GF-D8 (cell line): ENCODE measurements around the gene MRPS7.

Experiments used
- DNase-seq: peaks from one replicate; lab custom pipeline; 2025; lab: John Stamatoyannopoulos, UW

The MRPS7 gene

DNA sequence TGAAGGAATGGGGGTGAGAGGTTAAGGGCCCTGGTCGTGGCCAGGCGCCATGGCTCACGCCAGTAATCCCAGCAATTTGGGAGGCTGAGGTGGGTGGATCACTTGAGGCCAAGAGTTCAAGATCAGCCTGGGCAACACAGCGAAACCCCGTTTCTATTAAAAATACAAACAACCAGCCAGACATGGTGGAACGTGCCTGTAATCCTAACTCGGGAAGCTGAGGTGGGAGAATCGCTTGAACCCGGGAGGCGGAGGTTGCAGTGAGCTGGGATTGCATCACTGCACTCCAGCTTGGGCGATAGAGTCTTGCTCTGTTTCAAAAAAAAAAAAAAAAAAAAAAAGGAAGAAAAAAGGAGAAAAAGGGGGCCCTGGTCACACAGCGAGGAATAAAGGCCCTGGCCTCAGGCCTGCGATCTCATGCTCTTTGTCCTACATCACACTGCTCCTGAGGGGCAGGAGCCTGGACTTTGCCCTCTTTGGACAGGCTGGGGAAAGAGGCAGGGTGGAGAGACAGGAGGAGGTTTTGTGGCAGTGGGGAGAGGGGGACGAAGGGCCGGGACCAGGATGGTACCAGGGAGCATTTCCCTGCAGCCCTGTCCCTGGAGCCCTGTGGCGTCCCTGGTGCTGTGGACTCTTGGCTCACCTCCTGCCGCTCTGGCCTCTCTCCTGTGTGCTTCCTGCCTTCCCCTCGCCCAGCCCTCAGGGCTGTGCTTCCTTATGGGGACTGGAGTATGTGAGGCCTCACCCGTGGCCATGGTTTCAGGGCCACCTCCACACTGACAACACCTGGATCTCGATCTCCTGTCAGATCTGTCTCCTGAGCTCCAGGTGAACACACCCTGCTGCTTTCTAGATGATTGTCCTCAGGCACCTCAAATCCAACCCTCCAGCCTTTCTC lies 47.3 kb downstream of the MRPS7 start:
- peak; percentile 27 for DNase-seq

GRCh38 chr17:75313941-75314551 lies 52.4 kb downstream of the MRPS7 start:
- peak; percentile 40 for DNase-seq

DNA sequence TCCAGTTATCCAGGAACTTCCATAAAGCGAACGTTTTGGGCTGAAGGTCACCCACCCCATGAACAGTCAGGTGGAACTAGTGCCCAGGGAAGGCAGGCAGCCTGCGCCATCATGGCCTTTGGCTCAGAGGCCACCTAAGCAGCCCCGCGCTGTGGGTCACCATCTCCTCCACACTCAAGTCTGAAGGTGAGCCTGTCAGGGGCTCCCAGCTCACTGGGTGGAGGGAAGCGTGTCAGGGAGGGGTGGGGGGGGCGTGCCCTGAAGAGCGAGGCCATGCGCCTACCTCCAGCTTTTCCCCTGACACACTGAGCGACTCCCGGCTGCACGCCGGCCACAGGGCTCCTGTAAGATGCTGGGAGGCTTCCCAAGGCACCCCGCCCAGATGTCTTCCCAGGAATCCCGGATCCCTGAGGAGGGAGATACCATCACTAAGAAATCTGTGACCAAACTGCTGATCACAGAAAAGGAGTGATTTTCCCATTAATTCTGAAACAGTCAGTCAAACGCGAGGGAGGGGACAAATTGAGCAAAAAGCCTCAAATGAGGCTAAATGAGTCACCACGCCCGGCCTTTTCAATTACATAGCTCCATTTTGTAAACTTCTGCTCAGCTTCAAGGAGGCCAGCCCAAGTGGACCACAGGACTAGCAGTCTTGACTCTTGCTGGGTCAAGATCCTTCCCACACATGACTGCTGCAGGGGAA lies 54.0 kb downstream of the MRPS7 start:
- no peak for DNase-seq
